HEK293 (cell line): Measurements from ENCODE around the gene SPOCK1.

Experiments used
- CTCF ChIA-PET: fragments of 350-600 bp; formaldehyde crosslinking; extraction: SDS; loops from one replicate; lab custom pipeline; 2021; ENCODE audit warnings: antibody characterized with exemption; lab: Yijun Ruan, JAX
- POLR2A ChIA-PET: fragments of 300-600 bp; formaldehyde crosslinking; extraction: SDS; loops from one replicate; lab custom pipeline; 2020; ENCODE audit warnings: antibody characterized with exemption, inconsistent platforms; lab: Yijun Ruan, JAX
- H3K27ac ChIP-seq: fragments of 200-500 bp; sonication (Bioruptor generic); 2 replicates; pipeline ENCODE4 v1.5.1; 2014; ENCODE audit warnings: low read depth, low read length, control low read depth, inconsistent platforms; ENCODE audit errors: extremely low read depth
- H3K36me3 ChIP-seq, 2 experiments: fragments of 200-500 bp in 1 of 2; sonication (Bioruptor generic) in 1 of 2; 1 replicate in 1 of 2; 2 replicates in 1 of 2; pipeline ENCODE4 v1.5.1; 2014 to 2017; ENCODE audit warnings: inconsistent platforms in 2 of 2, low read length in 2 of 2; ENCODE audit not compliant: control insufficient read depth in 2 of 2, insufficient read depth in 1 of 2
- H3K4me1 ChIP-seq: fragments of 200-500 bp; sonication (Bioruptor generic); 2 replicates; pipeline ENCODE4 v1.5.1; 2014; ENCODE audit warnings: mild to moderate bottlenecking, low read length, inconsistent platforms; ENCODE audit not compliant: control insufficient read depth, insufficient read depth
- H3K4me3 ChIP-seq: 2 replicates; pipeline ENCODE4 v1.5.1; 2011; ENCODE audit warnings: low read depth, mild to moderate bottlenecking, control low read depth, low read length, moderate library complexity
- H3K9me3 ChIP-seq: fragments of 200-500 bp; sonication (Bioruptor generic); 2 replicates; pipeline ENCODE4 v1.5.1; 2014; ENCODE audit warnings: low read depth, low read length, inconsistent platforms; ENCODE audit not compliant: control insufficient read depth, insufficient read depth
- BCL11B ChIP-seq: fragments of 450-650 bp; formaldehyde crosslinking; IDR thresholded peaks from 2 replicates; pipeline ENCODE4 v1.5.1; 2016; ENCODE audit warnings: low read depth, missing biosample characterization, missing genetic modification characterization
- FEZF1 ChIP-seq: fragments of 450-650 bp; formaldehyde crosslinking; IDR thresholded peaks from 2 replicates; pipeline ENCODE4 v1.5.1; 2016; ENCODE audit warnings: missing biosample characterization, missing genetic modification characterization
- SCRT1 ChIP-seq: fragments of 450-650 bp; formaldehyde crosslinking; IDR thresholded peaks from 2 replicates; pipeline ENCODE4 v1.5.1; 2016; ENCODE audit warnings: missing biosample characterization, missing genetic modification characterization, borderline replicate concordance
- SP3 ChIP-seq: fragments of 450-650 bp; formaldehyde crosslinking; IDR thresholded peaks from 2 replicates; pipeline ENCODE4 v1.5.1; 2016; ENCODE audit warnings: missing biosample characterization, missing genetic modification characterization
- ZBTB21 ChIP-seq: fragments of 450-650 bp; formaldehyde crosslinking; IDR thresholded peaks from 2 replicates; pipeline ENCODE4 v1.5.1; 2017; ENCODE audit warnings: missing biosample characterization, missing genetic modification characterization
- ZNF19 ChIP-seq: fragments of 450-650 bp; formaldehyde crosslinking; IDR thresholded peaks from 2 replicates; pipeline ENCODE4; 2016; ENCODE audit warnings: missing biosample characterization, missing genetic modification characterization, low read depth
- ZNF266 ChIP-seq: fragments of 450-650 bp; formaldehyde crosslinking; IDR thresholded peaks from 2 replicates; pipeline ENCODE4 v1.5.1; 2016; ENCODE audit warnings: missing biosample characterization, missing genetic modification characterization, low read depth
- ZNF548 ChIP-seq: fragments of 450-650 bp; formaldehyde crosslinking; IDR thresholded peaks from 2 replicates; pipeline ENCODE4 v1.5.1; 2016; ENCODE audit warnings: missing biosample characterization, missing genetic modification characterization
- ZNF629 ChIP-seq: fragments of 450-650 bp; formaldehyde crosslinking; IDR thresholded peaks from 2 replicates; pipeline ENCODE4 v1.5.1; 2017; ENCODE audit warnings: missing biosample characterization, missing genetic modification characterization
- ZNF677 ChIP-seq: fragments of 450-650 bp; IDR thresholded peaks from 2 replicates; pipeline ENCODE4 v1.5.0; 2018; ENCODE audit warnings: missing biosample characterization, mild to moderate bottlenecking, missing genetic modification characterization, moderate library complexity
- TF ChIP-seq, protein P1 (sequence below): fragments of 450-650 bp; formaldehyde crosslinking; IDR thresholded peaks from 2 replicates; pipeline ENCODE4 v1.5.1; 2016; ENCODE audit warnings: missing biosample characterization, missing genetic modification characterization
- TF ChIP-seq, protein P2 (sequence below): fragments of 450-650 bp; formaldehyde crosslinking; IDR thresholded peaks from 2 replicates; pipeline ENCODE4 v1.5.1; 2016; ENCODE audit warnings: missing biosample characterization, missing genetic modification characterization
- TF ChIP-seq, protein P3 (sequence below): fragments of 450-650 bp; formaldehyde crosslinking; IDR thresholded peaks from 2 replicates; pipeline ENCODE4 v1.5.1; 2016; ENCODE audit warnings: missing biosample characterization, missing genetic modification characterization
- TF ChIP-seq, protein P4 (sequence below): fragments of 450-650 bp; formaldehyde crosslinking; IDR thresholded peaks from 2 replicates; pipeline ENCODE4; 2016; ENCODE audit warnings: missing biosample characterization, missing genetic modification characterization
- TF ChIP-seq, protein P5 (sequence below): fragments of 450-650 bp; formaldehyde crosslinking; IDR thresholded peaks from 2 replicates; pipeline ENCODE4 v1.5.0; 2017; ENCODE audit warnings: missing biosample characterization, missing genetic modification characterization, borderline replicate concordance
- TF ChIP-seq, protein P6 (sequence below): fragments of 450-650 bp; formaldehyde crosslinking; IDR thresholded peaks from 2 replicates; pipeline ENCODE4 v1.5.1; 2017; ENCODE audit warnings: missing biosample characterization, missing genetic modification characterization
- TF ChIP-seq, protein P7 (sequence below): fragments of 450-650 bp; formaldehyde crosslinking; IDR thresholded peaks from 2 replicates; pipeline ENCODE4 v1.5.1; 2016; ENCODE audit warnings: missing biosample characterization, missing genetic modification characterization

Gene SPOCK1

DNA sequence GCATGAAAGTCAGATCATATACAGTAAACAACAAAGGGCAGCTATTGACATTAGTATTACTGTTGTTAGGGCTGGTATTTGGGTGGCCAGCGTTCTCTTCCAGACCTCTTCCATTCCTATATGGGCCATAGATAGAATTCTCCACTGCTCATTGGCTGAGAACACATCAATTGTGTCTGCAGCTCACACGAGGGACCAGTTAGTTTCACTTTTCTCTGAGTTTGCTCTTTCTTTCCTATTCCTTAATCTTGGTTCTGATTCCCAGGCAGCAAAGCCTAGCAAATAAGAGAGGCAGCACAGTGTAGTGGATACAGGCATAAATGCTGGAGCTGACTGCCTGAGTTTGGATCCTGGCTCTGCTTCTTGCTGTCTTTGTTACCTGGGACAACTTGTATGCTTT is 476.4 kb downstream of the SPOCK1 start (continued):
- TF ChIP-seq, protein P1, sequence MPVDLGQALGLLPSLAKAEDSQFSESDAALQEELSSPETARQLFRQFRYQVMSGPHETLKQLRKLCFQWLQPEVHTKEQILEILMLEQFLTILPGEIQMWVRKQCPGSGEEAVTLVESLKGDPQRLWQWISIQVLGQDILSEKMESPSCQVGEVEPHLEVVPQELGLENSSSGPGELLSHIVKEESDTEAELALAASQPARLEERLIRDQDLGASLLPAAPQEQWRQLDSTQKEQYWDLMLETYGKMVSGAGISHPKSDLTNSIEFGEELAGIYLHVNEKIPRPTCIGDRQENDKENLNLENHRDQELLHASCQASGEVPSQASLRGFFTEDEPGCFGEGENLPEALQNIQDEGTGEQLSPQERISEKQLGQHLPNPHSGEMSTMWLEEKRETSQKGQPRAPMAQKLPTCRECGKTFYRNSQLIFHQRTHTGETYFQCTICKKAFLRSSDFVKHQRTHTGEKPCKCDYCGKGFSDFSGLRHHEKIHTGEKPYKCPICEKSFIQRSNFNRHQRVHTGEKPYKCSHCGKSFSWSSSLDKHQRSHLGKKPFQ (tag by site-specific recombination): no peak
- TF ChIP-seq, protein P2, sequence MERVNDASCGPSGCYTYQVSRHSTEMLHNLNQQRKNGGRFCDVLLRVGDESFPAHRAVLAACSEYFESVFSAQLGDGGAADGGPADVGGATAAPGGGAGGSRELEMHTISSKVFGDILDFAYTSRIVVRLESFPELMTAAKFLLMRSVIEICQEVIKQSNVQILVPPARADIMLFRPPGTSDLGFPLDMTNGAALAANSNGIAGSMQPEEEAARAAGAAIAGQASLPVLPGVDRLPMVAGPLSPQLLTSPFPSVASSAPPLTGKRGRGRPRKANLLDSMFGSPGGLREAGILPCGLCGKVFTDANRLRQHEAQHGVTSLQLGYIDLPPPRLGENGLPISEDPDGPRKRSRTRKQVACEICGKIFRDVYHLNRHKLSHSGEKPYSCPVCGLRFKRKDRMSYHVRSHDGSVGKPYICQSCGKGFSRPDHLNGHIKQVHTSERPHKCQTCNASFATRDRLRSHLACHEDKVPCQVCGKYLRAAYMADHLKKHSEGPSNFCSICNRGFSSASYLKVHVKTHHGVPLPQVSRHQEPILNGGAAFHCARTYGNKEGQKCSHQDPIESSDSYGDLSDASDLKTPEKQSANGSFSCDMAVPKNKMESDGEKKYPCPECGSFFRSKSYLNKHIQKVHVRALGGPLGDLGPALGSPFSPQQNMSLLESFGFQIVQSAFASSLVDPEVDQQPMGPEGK (tag by site-specific recombination): no peak
- TF ChIP-seq ZNF266: no peak

DNA sequence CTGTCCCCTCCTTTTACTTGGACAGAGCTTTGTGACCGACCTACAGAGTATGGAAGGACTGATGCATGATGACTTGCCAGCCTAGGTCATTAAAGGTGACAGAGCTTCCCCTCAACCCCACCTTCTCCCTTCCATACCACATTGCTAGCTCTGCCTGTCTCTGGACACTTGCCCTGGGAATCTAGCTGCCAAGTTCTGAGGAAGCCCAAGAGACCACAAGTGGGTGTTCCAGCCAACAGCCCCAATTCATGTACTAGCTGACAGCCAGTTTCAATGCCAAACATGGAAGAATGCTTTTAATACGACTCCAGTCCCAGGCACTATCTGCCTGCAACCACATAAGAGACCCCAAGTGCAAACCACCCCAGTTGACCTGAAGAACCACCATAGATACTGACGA is 477.1 kb downstream of the SPOCK1 start:
- Histone ChIP-seq H3K4me3 (no peak overlapping the region), H3K4me1 (0 out of 2 replicates have a peak, but pooled peaks cover 3% of the 10 kb centered on the region), H3K27ac (no peak overlapping the region), H3K36me3 (no peaks in the 10 kb centered on the region)
- POLR2A ChIA-PET: no interaction called here
- TF ChIP-seq, protein P3, sequence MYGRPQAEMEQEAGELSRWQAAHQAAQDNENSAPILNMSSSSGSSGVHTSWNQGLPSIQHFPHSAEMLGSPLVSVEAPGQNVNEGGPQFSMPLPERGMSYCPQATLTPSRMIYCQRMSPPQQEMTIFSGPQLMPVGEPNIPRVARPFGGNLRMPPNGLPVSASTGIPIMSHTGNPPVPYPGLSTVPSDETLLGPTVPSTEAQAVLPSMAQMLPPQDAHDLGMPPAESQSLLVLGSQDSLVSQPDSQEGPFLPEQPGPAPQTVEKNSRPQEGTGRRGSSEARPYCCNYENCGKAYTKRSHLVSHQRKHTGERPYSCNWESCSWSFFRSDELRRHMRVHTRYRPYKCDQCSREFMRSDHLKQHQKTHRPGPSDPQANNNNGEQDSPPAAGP: no peak
- TF ChIP-seq, protein P4, sequence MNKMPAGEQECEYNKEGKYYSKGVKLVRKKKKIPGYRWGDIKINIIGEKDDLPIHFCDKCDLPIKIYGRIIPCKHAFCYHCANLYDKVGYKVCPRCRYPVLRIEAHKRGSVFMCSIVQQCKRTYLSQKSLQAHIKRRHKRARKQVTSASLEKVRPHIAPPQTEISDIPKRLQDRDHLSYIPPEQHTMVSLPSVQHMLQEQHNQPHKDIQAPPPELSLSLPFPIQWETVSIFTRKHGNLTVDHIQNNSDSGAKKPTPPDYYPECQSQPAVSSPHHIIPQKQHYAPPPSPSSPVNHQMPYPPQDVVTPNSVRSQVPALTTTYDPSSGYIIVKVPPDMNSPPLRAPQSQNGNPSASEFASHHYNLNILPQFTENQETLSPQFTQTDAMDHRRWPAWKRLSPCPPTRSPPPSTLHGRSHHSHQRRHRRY: no peak
- TF ChIP-seq ZNF629 (tag by site-specific recombination) (no peak), BCL11B (no peak), ZBTB21 (tag by site-specific recombination) (no peak), FEZF1 (no peak), ZNF548 (tag by site-specific recombination) (no peak), SP3 (tag by site-specific recombination) (no peak), SCRT1 (tag by site-specific recombination) (no peak), ZNF19 (tag by site-specific recombination) (no peak), ZNF677 (tag by site-specific recombination) (no peak)
- TF ChIP-seq, protein P5, sequence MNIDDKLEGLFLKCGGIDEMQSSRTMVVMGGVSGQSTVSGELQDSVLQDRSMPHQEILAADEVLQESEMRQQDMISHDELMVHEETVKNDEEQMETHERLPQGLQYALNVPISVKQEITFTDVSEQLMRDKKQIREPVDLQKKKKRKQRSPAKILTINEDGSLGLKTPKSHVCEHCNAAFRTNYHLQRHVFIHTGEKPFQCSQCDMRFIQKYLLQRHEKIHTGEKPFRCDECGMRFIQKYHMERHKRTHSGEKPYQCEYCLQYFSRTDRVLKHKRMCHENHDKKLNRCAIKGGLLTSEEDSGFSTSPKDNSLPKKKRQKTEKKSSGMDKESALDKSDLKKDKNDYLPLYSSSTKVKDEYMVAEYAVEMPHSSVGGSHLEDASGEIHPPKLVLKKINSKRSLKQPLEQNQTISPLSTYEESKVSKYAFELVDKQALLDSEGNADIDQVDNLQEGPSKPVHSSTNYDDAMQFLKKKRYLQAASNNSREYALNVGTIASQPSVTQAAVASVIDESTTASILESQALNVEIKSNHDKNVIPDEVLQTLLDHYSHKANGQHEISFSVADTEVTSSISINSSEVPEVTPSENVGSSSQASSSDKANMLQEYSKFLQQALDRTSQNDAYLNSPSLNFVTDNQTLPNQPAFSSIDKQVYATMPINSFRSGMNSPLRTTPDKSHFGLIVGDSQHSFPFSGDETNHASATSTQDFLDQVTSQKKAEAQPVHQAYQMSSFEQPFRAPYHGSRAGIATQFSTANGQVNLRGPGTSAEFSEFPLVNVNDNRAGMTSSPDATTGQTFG: no peak
- TF ChIP-seq, protein P6, sequence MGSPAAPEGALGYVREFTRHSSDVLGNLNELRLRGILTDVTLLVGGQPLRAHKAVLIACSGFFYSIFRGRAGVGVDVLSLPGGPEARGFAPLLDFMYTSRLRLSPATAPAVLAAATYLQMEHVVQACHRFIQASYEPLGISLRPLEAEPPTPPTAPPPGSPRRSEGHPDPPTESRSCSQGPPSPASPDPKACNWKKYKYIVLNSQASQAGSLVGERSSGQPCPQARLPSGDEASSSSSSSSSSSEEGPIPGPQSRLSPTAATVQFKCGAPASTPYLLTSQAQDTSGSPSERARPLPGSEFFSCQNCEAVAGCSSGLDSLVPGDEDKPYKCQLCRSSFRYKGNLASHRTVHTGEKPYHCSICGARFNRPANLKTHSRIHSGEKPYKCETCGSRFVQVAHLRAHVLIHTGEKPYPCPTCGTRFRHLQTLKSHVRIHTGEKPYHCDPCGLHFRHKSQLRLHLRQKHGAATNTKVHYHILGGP: no peak
- TF ChIP-seq, protein P7, sequence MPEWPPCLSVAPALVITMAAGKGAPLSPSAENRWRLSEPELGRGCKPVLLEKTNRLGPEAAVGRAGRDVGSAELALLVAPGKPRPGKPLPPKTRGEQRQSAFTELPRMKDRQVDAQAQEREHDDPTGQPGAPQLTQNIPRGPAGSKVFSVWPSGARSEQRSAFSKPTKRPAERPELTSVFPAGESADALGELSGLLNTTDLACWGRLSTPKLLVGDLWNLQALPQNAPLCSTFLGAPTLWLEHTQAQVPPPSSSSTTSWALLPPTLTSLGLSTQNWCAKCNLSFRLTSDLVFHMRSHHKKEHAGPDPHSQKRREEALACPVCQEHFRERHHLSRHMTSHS (tag by site-specific recombination): no peak
- TF ChIP-seq, all 188 proteins: peak for 0
- no peaks in the 10 kb centered on the region for H3K9me3 ChIP-seq
- CTCF ChIA-PET: interaction anchor here (0.9 kb wide), 1 partner anchor 197 kb away, joined by 3 read pairs; no protein-coding TSS in a partner anchor
